ENCODE data around the gene TMEM270.

The TMEM270 gene

GRCh38 chr7:73847941-73848723 is 12.8 kb upstream of the TMEM270 start:
- peaks cover 0 to 9% (median 4%) of the 10 kb centered on the region in 11 experiments; a peak in 14 of 22 replicates for H3K27me3 ChIP-seq
- no peak overlapping the region for H3K27ac ChIP-seq
- peaks cover 36 to 72% (median 55%) of the 10 kb centered on the region in 10 experiments for H3K4me1 ChIP-seq

GRCh38 chr7:73850781-73851207 is 10.2 kb upstream of the TMEM270 start:
- Histone ChIP-seq H3K36me3 (no peaks in the 10 kb centered on the region), H3K27me3 (peaks cover 21 to 36% (median 29%) of the 10 kb centered on the region in 11 experiments), H4K20me1 (no peaks in the 10 kb centered on the region; a peak in 1 of 22 replicates), H3K4me2 (peak overlapping the region in 9 of 11 experiments; percentile 3 to 82 (median 55); a peak in 15 of 22 replicates), H3K4me1 (peaks cover 22 to 45% (median 37%) of the 10 kb centered on the region in 10 experiments), H3K9me3 (replicated peaks in 1 of 11) (peaks cover 0 to 11% (median 0%) of the 10 kb centered on the region in 11 experiments; a peak in 5 of 22 replicates), H3K27ac (peak overlapping the region in 6 of 11 experiments; percentile 7 to 71 (median 39); a peak in 8 of 22 replicates), H3K9ac (peak overlapping the region in 3 of 11 experiments; percentile 0 to 48 (median 31); a peak in 5 of 22 replicates), H3K4me3 (no peak overlapping the region)
- no peak for TF ChIP-seq Cebpa-rat (IDR thresholded peaks at IDR 0.05)

More at GRCh38 chr7:73847941-73848723, 12.8 kb upstream of the TMEM270 start:
- TF ChIP-seq Cebpa-rat (IDR thresholded peaks at IDR 0.05): no peak
- peaks cover 0 to 11% (median 0%) of the 10 kb centered on the region in 11 experiments; a peak in 5 of 22 replicates for H3K9me3 ChIP-seq (replicated peaks in 1 of 11)
- no peak overlapping the region for H3K9ac ChIP-seq
- no peaks in the 10 kb centered on the region; a peak in 1 of 22 replicates for H4K20me1 ChIP-seq
- no peak overlapping the region for H3K4me3 ChIP-seq
- H3K4me2 ChIP-seq: no peak overlapping the region
- no peaks in the 10 kb centered on the region for H3K36me3 ChIP-seq

DNA sequence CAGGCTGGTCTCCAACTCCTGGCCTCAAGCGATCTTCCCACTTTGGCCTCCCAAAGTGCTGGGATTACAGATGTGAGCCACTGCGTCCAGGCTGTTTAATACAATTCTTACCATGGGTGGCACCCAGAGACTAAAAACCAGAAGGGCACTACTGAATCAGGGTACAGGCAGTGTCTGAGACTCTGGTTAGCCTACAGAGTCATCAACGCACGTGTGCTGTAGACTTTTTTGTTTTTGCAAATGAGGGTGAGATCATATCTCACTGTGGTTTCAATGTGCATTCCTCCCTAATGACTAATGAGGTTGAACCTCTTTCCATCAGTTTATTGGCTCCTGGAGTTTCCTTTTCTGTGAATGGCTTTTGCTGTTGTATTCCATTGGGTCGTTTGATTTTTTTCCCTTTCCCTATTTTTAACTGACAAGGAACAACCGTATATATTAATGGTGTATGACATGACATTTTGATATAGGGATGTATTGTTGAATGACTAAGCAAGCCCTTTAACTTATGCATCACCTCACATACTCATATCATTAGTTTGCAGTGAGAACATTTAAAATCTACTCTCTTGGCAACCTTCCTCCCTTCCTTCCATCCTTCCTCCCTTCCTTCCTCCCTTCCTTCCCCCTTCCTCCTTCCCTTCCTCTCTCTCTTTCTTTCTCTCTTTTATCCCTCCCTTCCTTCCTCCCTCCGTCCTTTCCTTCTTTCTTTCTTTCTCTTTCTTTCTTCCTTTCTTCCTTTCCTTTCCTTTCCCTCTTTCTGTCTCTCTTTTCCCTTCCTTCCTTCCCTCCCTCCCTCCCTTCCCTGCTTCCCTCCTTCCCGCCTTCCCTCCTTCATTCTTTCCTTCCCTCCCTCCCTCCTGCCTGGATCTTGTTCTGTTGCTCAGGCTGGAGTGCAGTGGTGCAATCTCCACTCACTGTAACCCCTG is 9.3 kb upstream of the TMEM270 start:
- Histone ChIP-seq H3K9me3 (replicated peaks in 1 of 11) (peaks cover 0 to 11% (median 0%) of the 10 kb centered on the region in 11 experiments; a peak in 5 of 22 replicates), H3K4me3 (no peak overlapping the region), H3K4me1 (peaks cover 21 to 41% (median 31%) of the 10 kb centered on the region in 10 experiments), H3K9ac (peak overlapping the region in 3 of 11 experiments; percentile 0 to 48 (median 31); a peak in 5 of 22 replicates), H3K27ac (peak overlapping the region in 6 of 11 experiments; percentile 7 to 71 (median 39); a peak in 8 of 22 replicates), H4K20me1 (no peaks in the 10 kb centered on the region; a peak in 1 of 22 replicates), H3K4me2 (peak overlapping the region in 9 of 11 experiments; percentile 3 to 82 (median 55); a peak in 16 of 22 replicates), H3K36me3 (no peaks in the 10 kb centered on the region), H3K27me3 (peaks cover 21 to 37% (median 29%) of the 10 kb centered on the region in 11 experiments)
- TF ChIP-seq Cebpa-rat (IDR thresholded peaks at IDR 0.05): no peak

DNA sequence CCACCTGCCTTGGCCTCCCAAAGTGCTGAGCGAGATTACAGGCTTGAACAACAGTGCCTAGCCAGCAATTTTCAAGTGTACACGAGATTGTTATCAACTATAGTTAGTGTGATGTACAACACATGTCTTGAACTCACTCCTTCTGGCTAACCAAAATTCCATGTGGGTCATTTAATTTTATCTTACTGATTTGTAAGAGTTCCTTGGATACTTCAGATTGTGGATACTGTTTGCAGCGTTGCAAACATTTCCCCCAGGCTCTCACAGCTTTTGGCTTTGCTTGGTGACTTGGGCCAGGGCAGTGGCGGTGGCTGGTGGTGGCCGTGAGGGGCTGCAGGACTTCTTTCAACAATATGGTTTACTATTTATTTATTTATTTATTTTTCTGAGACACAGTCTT is 8.5 kb upstream of the TMEM270 start:
- peaks cover 28 to 49% (median 38%) of the 10 kb centered on the region in 10 experiments for H3K4me1 ChIP-seq
- no peak overlapping the region for H3K27ac ChIP-seq
- H3K27me3 ChIP-seq: peaks cover 21 to 37% (median 29%) of the 10 kb centered on the region in 11 experiments
- no peaks in the 10 kb centered on the region for H3K36me3 ChIP-seq
- H3K4me3 ChIP-seq: no peak overlapping the region
- H3K4me2 ChIP-seq: peak overlapping the region in 1 of 11 experiments; percentile 43; a peak in 1 of 22 replicates
- no peak for TF ChIP-seq Cebpa-rat (IDR thresholded peaks at IDR 0.05)
- no peak overlapping the region for H3K9ac ChIP-seq
- H4K20me1 ChIP-seq: no peaks in the 10 kb centered on the region; a peak in 1 of 22 replicates
- H3K9me3 ChIP-seq (replicated peaks in 1 of 11): peaks cover 0 to 10% (median 0%) of the 10 kb centered on the region in 11 experiments; a peak in 5 of 22 replicates

- H3K4me2 ChIP-seq: peak overlapping the region in 7 of 11 experiments; percentile 34 to 73 (median 63); a peak in 14 of 22 replicates
- H3K9me3 ChIP-seq (replicated peaks in 1 of 11): no peaks in the 10 kb centered on the region
- no peaks in the 10 kb centered on the region; a peak in 1 of 22 replicates for H4K20me1 ChIP-seq
- no peak for TF ChIP-seq Cebpa-rat (IDR thresholded peaks at IDR 0.05)
- no peaks in the 10 kb centered on the region for H3K36me3 ChIP-seq
- no peak overlapping the region for H3K9ac ChIP-seq
- H3K27ac ChIP-seq: no peak overlapping the region
- H3K4me1 ChIP-seq: peaks cover under 1 to 26% (median 15%) of the 10 kb centered on the region in 10 experiments; a peak in 18 of 20 replicates
- peaks cover 21 to 37% (median 29%) of the 10 kb centered on the region in 11 experiments for H3K27me3 ChIP-seq
- H3K4me3 ChIP-seq: no peak overlapping the region
Observed at GRCh38 chr7:73856941-73857340, 4.0 kb upstream of the TMEM270 start.

DNA sequence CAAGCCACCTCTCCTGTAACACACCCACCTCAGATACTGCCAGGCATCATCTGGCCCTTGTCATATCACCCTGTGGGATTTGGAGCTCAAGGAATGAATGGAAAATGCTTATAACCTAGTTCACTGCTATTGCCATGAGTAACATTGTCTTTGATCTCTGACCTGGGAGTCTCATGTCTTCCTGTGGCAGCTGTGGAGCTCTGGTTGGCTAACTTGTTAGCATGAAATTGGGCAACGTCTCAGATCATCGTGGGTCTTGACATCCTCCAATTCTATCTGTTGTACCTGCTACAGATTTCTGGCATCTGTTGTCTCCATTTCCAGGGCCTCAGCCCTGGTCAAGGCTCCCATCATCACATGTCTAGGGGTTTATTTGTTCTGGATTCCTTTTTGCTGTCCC is 2.2 kb upstream of the TMEM270 start:
- Histone ChIP-seq H3K27ac (no peak overlapping the region), H3K4me1 (peaks cover 0 to 26% (median 15%) of the 10 kb centered on the region in 10 experiments; a peak in 14 of 20 replicates), H3K36me3 (no peaks in the 10 kb centered on the region), H4K20me1 (no peaks in the 10 kb centered on the region), H3K9me3 (replicated peaks in 1 of 11) (no peaks in the 10 kb centered on the region), H3K4me3 (no peak overlapping the region), H3K9ac (no peak overlapping the region), H3K27me3 (peaks cover 16 to 21% (median 17%) of the 10 kb centered on the region in 11 experiments), H3K4me2 (peak overlapping the region in 2 of 11 experiments; percentile 3 to 18; a peak in 1 of 22 replicates)
- TF ChIP-seq Cebpa-rat (IDR thresholded peaks at IDR 0.05): no peak

- H3K27me3 ChIP-seq: no peaks in the 10 kb centered on the region; a peak in 1 of 22 replicates
- no peak overlapping the region for H3K9ac ChIP-seq
- no peak overlapping the region for H3K27ac ChIP-seq
- no peak overlapping the region for H3K4me2 ChIP-seq
- no peaks in the 10 kb centered on the region for H3K9me3 ChIP-seq (replicated peaks in 1 of 11)
- no peak for TF ChIP-seq Cebpa-rat (IDR thresholded peaks at IDR 0.05)
- H3K4me1 ChIP-seq: peaks cover 0 to 20% (median 10%) of the 10 kb centered on the region in 10 experiments; a peak in 14 of 20 replicates
- no peaks in the 10 kb centered on the region for H3K36me3 ChIP-seq
- no peaks in the 10 kb centered on the region for H4K20me1 ChIP-seq
- no peak overlapping the region for H3K4me3 ChIP-seq
Observed at GRCh38 chr7:73861305-73861704, 346 bp downstream of the TMEM270 start.

- H3K9ac ChIP-seq: no peak overlapping the region
- no peaks in the 10 kb centered on the region for H4K20me1 ChIP-seq
- H3K4me2 ChIP-seq: no peak overlapping the region
- H3K9me3 ChIP-seq (replicated peaks in 1 of 11): no peaks in the 10 kb centered on the region
- no peak for TF ChIP-seq Cebpa-rat (IDR thresholded peaks at IDR 0.05)
- H3K27ac ChIP-seq: no peak overlapping the region
- H3K36me3 ChIP-seq: no peaks in the 10 kb centered on the region
- H3K4me1 ChIP-seq: no peaks in the 10 kb centered on the region
- no peak overlapping the region for H3K4me3 ChIP-seq
- no peaks in the 10 kb centered on the region for H3K27me3 ChIP-seq
Observed at GRCh38 chr7:73864981-73865711, 4.2 kb downstream of the TMEM270 start.
